NCI-H2107 treated with DMSO at 0.1 percent for 48 hours (cell line): ENCODE results near the gene APC2.

Experiments
- DNase-seq: peaks from one replicate; lab custom pipeline; 2025; ENCODE audit not compliant: unreplicated experiment; lab: John Stamatoyannopoulos, UW

Gene APC2

DNA sequence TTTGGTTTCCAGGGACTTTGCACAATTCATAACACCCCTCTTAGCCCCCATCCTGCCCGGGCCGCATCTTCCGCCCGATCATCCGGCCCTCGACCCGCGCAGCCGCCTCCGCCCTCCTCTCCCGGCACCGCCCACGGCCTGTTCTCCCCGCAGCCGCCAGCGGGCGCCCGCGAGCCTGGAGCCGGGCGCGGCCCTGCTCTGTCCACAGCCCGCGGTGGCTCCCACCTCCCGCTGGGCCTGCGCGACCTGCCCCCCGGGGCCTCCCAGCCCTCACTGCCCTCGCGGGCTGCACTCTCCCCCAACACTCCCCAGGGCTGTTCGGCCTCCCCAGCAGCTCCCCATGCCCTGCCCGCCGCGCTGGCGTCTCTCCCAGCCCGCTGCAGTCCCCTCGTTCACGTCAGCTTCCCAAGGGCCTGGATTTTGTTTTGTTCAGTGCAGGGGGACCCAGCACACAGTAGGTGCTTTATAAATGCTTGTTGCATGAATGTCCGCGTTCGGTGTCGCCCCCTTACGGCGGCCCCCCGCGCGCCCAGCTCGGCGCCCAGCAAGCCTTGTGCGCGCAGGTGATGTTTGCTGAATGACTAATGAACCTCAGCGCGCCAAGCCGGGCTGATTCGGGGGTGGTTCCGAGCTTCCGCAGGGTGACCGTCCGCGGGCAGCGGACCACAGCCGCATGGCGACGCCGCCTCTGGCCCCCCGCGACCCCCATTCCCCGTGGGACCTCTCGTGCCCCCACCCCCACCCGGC is 4.6 kb upstream of the APC2 start:
- no peak for DNase-seq

GRCh38 chr19:1445932-1446712 is 3.8 kb upstream of the APC2 start:
- DNase-seq = no peak

DNA sequence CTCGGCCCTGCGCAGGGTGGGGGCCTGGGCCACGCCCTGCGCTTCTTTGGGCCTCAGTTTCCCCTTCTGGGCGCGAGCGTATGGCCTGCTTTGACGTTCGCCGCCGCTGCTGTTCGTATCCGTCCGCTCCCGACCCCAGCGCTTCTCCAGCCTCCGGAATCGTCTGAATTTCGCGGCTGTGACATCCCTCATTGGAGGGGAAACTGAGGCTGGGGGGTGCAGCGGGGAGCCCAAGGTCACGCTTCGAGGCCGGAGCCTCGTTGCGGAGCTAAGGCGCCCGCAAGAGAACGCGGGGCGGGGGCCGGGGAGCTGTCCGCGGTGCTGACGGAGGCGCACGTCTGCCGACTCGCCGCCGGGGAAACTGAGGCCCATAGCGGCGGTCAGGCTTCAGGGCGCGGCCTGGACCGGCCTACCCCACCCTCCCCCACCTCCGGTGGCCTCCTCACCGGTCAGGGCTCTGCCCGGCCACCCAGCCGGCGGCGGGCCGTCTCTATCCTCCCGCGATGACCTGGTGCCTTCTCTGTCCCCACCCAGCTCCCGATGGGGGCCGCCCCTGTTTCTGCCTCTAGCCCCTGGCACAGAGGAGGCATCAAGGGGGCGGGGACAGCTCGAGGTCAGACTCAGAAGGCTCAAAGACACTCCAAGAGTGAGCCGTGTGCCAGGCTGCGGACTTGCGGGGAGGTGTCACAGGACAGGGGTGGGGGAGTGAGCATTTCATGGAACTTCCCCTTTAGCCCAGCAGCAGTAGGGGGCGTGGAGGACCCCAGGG is 3.0 kb upstream of the APC2 start:
- DNase-seq = no peak

DNA sequence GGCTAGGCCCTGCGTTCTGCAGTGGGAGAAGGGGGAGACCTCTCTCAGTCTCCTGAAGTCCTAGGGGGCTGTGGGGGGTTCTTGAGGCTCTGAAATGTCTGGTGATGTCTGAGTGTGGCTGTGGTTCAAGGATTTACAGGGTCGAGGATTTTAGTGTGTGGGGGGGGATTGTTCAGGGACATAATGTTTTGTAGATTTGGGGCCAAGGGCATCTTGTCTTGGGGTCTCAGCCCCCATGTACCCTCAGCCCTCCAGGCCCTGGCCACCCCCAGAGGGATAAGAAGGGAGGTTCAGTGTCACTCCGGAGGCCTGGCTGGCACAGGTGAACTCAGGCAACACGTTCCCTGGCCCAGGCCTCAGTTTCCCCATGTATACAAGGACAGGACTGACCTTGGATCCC is 2.4 kb upstream of the APC2 start:
- DNase-seq = no peak

- no peak for DNase-seq
Observed at GRCh38 chr19:1447944-1448343, 2.0 kb upstream of the APC2 start.

- DNase-seq = no peak
Observed at GRCh38 chr19:1450735-1451731, 1.1 kb downstream of the APC2 start.

GRCh38 chr19:1451916-1452801 is 2.2 kb downstream of the APC2 start:
- no peak for DNase-seq

DNA sequence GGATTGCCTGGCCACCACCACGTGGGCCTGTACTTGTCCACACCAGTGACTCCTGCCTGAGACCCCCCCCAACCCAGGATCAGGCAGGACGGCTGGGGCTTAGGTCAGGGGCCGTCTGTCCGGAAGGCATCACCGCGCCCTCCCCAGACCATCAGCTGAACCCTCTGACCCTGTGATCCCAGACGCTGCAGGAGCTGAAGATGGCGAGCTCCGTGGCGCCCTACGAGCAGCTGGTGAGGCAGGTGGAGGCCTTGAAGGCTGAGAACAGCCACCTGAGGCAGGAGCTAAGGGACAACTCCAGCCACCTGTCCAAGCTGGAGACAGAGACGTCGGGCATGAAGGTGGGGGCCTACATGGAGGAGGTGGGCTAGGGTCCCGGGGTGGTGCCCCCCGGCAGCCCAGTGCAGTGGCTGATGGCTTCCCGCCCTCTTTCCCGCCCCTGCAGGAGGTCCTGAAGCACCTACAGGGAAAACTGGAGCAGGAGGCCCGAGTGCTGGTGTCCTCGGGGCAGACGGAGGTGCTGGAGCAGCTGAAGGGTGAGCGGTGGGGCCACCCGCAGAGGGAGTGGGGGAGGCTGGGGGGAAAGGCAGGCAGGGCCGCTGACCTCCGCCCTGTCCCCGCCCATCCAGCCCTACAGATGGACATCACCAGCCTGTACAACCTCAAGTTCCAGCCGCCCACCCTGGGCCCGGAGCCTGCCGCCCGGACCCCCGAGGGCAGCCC is 3.0 kb downstream of the APC2 start:
- DNase-seq = no peak

- DNase-seq = no peak
Observed at GRCh38 chr19:1453525-1454364, 3.8 kb downstream of the APC2 start.

DNA sequence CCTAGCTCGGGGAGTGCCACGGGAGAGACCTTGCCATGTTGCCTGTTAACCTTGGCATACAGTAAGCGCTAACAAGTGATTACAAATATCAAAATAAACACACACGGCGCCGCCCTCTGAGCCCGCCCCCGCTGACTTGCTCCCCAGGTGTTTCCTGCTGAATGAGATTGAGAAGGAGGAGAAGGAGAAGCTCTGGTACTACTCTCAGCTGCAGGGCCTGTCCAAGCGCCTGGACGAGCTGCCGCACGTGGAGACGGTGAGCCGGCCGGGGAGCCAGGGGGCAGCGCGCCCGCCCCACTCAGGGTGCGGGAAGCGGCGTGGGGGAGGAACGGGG is 5.0 kb downstream of the APC2 start:
- no peak for DNase-seq

DNA sequence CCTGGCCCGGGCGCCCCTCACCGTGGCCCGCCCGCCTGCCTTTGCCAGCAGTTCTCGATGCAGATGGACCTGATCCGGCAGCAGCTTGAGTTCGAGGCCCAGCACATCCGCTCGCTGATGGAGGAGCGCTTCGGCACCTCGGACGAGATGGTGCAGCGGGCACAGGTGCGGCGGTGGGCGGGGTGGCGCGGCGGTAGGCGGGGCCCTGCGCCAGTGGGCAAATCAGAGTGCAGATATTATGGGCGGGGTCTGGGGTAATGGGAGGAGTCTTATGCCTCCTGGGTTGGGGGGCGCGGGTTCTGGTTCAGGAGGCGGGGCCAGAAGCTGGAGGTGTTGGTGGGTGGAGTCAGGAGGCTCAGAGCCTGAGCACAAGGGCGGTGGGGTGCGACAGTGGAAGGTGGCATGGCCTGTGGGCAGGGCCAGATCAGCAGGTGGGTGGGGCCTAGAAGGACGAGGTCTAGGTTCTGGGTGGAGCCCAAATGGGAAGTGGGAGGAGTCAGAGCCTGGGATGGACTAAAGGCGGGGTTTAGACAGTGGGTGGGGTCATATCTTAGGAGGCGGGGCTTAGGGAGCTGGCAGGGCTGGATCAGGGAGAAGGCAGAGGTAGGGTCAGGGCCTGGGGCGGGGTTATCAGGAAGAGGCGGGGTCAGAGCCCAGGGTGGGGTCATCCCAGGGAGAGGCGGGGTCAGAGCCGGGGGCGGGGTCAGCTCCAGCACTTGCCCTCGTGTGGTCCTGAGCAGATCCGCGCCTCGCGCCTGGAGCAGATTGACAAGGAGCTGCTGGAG is 5.6 kb downstream of the APC2 start:
- DNase-seq = no peak

DNA sequence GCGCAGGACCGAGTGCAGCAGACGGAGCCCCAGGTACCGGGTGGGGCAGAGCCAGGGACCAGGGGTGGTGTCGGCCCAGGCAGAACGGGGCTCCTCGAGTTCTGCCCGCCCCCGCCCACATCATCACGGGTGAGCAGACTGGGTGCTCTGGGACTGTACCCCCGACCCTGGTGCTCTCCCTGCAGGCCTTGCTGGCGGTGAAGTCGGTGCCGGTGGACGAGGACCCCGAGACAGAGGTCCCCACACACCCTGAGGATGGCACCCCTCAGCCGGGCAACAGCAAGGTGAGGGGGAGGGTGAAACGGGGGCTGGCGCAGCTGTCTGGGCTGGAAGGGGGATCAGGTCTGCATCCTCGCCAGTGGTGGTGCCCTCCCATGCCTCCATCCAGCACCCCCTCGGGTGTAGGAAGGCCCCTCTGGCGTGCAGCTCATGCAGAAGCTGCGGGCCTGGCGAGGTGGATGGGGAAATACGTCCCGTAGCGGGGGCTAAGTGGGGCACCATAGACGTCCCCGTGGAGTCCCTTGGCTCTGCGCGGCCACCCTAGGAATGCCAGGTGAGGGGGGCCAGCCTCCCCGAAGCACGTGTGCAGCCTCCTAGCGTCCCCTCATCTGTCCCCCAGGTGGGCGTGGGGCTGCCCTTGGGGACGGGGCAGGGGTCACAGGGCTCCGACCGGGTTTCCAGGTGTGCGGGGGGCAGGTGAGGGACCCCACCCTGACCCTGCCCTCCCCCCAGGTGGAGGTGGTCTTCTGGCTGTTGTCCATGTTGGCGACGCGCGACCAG is 6.4 kb downstream of the APC2 start:
- DNase-seq = no peak

GRCh38 chr19:1457031-1457739 is 7.3 kb downstream of the APC2 start:
- DNase-seq = no peak

DNA sequence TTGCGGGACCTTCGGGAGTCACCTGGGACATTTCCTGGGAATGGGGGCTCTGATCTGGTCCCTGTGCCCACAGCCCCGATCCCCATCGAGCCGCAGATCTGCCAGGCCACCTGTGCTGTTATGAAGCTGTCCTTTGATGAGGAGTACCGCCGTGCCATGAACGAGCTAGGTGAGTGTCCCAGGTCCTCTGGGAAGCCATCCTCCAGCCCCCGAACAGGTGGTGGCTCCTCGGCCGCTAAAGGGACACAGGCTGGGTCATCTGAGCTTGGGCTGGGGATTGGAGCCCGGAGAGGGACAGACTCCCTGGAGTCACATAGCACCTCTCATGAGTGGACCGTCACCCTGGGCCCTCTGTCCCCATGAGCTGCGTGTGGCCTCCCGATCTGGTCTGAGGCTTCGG is 8.0 kb downstream of the APC2 start:
- no peak for DNase-seq

- no peak for DNase-seq
Observed at GRCh38 chr19:1459479-1459878, 9.6 kb downstream of the APC2 start.
